HG02885 (cell line): Measurements from ENCODE around the gene KCND3.

ENCODE experiments used
- ATAC-seq: cut with Tn5 transposase; IDR thresholded peaks from one replicate; pipeline ENCODE4 v1.9.1; 2021; ENCODE audit warnings: mild to moderate bottlenecking; ENCODE audit not compliant: unreplicated experiment, poor library complexity

KCND3 gene

DNA sequence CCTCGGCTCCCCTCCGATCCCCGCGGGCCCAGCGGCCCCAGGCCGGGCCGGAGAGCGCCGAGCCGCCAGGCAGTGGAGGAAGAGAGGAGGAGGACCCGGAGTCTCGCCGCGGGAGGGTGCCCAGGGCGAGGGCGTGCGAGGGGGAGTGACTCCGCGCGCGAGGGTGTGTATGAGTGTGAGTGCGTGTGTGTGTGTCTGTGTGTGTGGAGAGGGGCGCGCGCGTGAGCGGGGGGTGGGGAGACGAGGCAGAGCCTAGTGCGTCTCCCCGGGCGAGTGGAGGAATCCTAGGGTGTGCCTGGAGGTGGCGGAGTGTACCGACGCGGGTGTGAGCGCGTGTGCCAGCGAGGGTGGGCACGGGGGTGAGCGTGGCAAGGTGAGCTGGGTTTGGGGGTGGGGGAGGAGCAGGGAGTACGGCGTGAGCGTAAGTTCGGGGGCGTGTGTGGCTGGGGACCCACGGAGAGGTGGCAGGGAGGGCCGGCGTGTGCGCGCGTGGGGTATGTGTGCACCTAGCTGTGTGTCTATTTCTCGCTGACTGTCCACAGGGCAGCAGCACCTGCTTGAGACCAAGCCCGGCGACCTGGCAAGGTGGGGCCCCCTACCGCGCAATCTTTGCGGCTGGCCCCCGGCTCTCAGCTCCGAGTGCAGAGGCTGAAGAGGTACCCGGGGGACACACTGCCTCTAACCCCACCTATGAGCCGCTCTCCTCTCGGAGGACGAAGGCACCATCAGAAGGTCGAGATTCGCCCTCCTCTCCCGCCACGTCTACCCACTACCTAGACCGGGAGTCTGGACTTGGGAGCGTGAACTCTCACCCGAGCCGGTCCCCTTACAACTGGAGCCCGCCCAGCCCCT is 784 bp upstream of the KCND3 start:
- ATAC-seq: no peak

DNA sequence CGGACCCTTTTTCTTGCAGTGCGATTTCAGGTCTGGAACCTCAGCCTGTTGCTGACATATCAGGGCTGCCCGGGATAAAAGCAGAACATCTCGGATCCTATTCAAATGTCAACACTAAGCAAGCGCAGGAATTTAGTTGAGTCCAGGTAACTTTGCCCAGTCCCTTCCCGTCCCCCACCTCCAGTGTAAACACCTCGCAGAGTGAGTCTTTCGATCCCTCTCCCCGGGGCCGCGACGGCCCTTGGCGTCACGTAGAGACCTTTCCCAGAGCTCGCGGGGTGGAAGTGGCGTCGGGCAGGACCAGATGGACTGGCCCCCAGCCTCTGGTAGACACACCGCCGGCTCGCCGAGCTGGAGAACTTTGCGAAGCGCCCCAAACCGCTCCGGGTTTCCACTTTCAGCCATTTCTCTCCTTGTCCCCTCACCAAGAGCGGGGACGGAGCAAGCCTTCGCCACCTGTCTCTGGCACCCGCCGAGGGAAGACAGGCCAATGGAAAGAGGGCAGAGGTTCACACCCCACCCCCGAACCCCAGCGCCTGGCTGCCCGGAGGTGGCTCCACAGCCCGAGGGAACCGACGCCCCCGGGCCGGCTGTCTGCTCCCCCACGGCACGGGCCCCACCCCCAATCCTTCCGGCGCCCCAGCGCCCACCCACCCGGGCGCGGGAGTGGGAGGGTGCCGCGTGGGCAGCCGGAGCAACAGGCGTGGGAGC is 570 bp downstream of the KCND3 start:
- no peak for ATAC-seq

- no peak for ATAC-seq
Measured at GRCh38 chr1:111988377-111988742, 1.1 kb downstream of the KCND3 start.

GRCh38 chr1:111987502-111987901 is 2.0 kb downstream of the KCND3 start:
- ATAC-seq: no peak

GRCh38 chr1:111983500-111983899 is 6.0 kb downstream of the KCND3 start:
- no peak for ATAC-seq

GRCh38 chr1:111982428-111982827 is 7.0 kb downstream of the KCND3 start:
- no peak for ATAC-seq

- ATAC-seq: no peak
Measured at GRCh38 chr1:111981871-111982270, 7.6 kb downstream of the KCND3 start.

GRCh38 chr1:111981090-111981489 is 8.4 kb downstream of the KCND3 start:
- no peak for ATAC-seq

GRCh38 chr1:111980686-111981085 is 8.8 kb downstream of the KCND3 start:
- no peak for ATAC-seq

- ATAC-seq: no peak
Measured at GRCh38 chr1:111978695-111979094, 10.8 kb downstream of the KCND3 start.

GRCh38 chr1:111977378-111977777 is 12.1 kb downstream of the KCND3 start:
- ATAC-seq: no peak

DNA sequence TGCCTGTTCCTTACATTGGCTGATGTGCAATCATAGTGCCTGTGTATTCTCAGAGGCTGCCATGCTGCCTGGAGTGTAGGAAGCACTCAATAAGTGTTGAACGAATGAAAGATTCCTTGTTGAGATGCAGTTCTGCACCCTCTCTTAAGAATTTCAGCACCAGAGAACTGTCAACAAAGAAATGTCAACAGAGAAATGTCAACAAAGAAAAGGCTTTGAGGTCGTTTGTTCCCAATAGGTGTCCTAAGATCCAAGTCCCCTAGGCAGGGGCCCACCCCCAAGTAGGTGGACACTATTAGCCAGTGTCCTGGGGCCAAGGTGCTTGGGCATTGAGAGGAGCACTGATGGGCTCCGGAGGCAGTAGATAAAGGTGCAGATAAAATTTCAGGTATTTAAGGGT is 12.6 kb downstream of the KCND3 start:
- no peak for ATAC-seq

GRCh38 chr1:111976332-111976731 is 13.1 kb downstream of the KCND3 start:
- ATAC-seq: no peak

DNA sequence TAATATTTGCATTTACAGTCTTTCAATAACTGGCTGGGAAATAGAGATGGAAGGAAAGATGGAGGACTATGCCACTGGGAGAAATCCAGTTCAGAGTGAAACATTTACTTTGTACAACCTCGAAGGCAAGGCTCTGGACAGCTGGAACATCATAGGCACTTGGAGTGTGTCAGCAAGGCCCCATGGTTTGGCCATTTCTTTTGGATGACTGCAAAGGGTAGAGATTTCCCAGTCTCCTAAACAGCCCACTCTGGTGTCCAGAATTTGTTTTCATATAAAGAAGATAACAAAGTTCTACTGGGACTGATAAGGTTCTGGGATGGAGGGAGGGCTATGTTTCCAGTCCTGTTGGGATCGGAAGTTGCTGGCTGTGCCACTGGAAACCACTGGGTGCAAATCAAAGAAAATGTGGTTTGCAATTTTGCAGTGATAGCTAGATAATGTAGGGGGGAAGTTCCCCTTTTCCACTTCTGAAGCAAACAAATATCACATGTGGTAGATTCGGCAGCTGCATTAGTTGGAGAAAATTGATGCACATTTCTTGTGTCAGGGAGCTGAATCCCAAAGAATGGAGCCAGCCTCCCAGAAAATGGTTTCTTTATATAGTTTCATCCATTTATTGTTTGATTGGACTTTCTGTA is 16.2 kb downstream of the KCND3 start:
- no peak for ATAC-seq

DNA sequence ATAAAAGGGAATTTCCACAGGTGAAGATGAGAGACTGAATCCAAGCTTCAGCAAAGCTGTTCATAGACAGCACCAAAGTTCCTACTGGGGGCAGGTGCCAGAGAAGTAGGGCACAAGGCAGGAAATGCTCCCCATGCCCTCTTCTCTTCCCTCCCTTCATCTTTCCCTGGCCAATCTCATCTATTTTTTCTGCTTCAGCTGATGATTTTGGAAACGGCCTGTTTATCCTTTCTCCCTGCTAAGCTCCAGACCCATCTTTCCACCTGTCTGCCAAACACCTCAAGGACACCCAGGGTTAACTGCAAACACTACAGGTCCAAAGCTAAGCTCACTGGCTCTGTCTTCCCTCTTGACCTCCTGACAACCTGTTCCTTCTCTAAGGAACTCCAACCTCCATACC is 18.1 kb downstream of the KCND3 start:
- no peak for ATAC-seq

DNA sequence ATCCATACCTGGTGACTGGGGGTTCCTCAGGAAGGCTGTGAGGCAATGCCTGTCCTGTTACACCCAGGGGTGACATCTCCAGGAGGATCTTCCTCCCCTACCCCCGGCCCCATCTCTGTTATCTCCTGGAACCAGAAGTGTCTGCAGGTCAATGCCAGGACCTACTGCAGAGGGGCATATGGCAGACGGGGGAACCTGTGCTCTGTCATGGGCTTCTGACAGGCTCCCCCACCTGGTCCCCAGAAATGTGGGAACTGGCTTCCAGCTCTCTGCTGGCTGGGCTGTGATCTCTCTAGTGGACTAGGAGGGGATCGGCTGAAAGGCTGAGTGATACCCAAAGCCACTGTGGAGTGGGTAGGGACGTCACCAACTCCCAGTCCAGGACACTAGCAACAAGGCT is 21.0 kb downstream of the KCND3 start:
- no peak for ATAC-seq

- no peak for ATAC-seq
Measured at GRCh38 chr1:111967886-111968285, 21.6 kb downstream of the KCND3 start.

DNA sequence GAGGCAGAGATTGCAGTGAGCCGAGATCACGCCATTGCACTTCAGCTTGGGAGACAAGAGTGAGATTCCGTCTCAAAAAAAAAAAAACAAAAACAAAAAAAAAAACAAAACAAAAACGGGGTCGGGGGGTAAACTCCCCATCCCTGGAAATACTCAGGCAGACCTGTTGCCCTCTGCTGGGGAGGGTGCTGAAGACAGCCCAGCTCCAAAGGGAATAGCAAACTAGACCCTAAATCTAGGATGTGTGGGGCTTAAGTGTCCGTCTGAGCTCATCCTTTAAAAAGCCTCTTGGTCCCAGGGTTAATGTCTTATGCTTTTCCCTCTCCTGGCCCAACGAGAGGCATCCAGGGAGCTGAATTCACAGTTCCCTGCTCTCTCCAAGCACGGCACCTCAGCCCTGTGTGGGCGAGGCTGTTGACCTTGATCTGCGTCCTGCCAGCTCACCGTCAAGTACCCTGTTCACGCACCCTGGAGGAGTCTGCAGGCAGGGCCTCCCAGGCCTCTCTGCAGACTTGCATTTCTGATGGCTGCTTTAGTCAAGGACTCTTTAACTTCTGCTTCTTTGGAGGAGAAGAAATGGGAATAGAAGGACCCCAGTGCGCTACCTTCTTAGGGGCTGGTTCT is 22.3 kb downstream of the KCND3 start:
- ATAC-seq: no peak

GRCh38 chr1:111965781-111966443 is 23.6 kb downstream of the KCND3 start:
- no peak for ATAC-seq

DNA sequence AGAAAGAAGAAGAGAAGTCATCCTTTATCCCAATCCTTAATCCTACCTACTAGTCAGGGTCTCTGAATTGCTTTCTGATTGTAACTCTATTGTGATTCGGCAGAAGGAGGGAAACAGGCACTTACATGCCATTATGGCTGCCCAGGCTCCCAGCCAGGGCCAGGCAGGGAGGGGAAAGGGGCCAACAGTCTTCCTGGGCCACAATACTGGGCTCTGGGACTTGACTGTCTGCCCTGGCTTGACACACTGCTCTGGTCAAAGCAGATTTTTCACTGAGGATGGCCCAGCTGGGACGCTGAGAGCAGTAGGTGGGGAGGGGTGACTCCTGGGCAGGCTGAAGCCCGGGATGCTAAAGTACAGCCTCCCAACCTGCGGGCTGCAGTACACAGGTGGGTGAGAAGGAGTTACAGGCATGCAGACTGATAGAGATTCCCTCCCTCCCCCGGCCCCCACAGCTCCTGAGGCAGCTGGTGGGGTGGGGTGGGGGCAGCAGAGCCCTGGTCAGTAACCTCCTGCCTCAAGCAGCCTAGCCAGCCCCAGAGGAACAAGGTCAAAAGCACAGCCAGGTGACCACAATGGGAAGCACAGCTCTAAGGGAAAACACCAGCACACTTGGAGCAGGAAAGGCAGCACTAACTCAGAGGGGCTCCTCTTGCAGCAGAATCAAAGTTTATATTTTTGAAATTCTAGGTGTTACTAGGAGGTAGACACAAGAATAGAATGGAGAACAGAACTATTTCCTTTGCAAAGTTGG is 25.3 kb downstream of the KCND3 start:
- no peak for ATAC-seq
